OCI-LY7 (cell line): ENCODE measurements around the gene WWTR1.

Experiments
- EZH2phosphoT487 ChIP-seq: fragments of 200-600 bp; sonication (generic); IDR thresholded peaks from 2 replicates; pipeline ENCODE4 v1.6.1; 2018; ENCODE audit warnings: low read depth, borderline replicate concordance, mild to moderate bottlenecking, mixed run types, antibody characterized with exemption, low read length, moderate library complexity, mixed read lengths
- TF ChIP-seq, protein P1 (sequence below): fragments of 200-600 bp; sonication (generic); conservative IDR thresholded peaks from 2 replicates; pipeline ENCODE4 v1.5.1; 2014; ENCODE audit warnings: mild to moderate bottlenecking, antibody characterized with exemption, low read length, moderate library complexity, mixed read lengths

DNA sequence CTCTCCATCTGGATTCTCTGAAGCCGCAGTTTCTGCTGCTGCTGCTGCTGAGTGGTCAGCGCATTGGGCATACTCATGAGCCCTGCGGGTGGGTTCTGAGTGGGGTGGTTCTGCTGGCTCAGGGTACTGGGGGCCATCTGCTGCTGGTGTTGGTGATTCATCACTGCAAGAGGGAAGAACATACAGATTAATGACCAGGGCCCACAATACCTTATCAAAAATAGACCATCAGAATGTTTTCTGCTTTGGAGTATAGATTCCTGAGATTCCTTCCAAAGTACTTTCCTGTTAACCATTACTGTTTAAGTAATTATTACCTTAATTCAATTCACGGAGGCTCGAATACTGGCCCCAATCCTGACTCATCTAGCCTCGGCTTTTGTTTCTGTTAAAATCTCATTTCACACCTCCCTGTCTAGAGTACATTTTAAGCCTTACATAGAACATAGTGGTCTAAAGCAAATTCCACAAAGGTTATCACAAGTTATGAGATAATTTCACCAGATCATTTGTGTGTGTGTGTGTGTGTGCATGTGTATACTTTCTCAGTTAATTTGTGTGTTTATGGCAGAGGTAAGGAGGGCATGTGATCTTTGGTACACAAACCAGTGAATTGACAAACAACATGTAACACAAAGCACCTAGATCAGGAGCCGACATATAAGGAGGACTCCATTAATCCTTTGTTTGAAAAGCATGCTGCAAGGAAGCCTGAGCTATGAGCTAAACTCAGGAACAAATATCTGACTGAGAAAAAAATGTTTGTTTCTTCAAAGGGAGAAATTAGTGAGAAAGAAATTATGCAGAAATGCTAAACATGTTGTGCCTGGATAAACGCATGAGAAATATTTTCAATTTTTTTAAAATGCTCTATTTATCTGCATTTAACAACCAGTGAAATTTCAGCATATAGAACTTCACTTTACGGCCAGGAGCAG lies 115.2 kb downstream of the WWTR1 start:
- TF ChIP-seq, protein P1, sequence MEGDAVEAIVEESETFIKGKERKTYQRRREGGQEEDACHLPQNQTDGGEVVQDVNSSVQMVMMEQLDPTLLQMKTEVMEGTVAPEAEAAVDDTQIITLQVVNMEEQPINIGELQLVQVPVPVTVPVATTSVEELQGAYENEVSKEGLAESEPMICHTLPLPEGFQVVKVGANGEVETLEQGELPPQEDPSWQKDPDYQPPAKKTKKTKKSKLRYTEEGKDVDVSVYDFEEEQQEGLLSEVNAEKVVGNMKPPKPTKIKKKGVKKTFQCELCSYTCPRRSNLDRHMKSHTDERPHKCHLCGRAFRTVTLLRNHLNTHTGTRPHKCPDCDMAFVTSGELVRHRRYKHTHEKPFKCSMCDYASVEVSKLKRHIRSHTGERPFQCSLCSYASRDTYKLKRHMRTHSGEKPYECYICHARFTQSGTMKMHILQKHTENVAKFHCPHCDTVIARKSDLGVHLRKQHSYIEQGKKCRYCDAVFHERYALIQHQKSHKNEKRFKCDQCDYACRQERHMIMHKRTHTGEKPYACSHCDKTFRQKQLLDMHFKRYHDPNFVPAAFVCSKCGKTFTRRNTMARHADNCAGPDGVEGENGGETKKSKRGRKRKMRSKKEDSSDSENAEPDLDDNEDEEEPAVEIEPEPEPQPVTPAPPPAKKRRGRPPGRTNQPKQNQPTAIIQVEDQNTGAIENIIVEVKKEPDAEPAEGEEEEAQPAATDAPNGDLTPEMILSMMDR: no peak
- no peak for TF ChIP-seq EZH2phosphoT487
